CD4-positive, alpha-beta T cell treated with Interleukin-10 for 1 hour (primary cell): ENCODE results near the gene NT5C2.
"Not testable (repeated sequence)": the region's sequence is repeated elsewhere in the genome, so short reads cannot be mapped to it uniquely, and the experiment has no call there.

Experiments
- DNase-seq: peaks from one replicate; pipeline ENCODE4 v3.0.0-alpha.2; 2020

Gene NT5C2

GRCh38 chr10:103193107-103193819 is at the start of gene NT5C2:
Gene NT5C2 (minus strand): TSS chr10:103193272. CDS start chr10:103174958, 18,314 bp downstream.
- DNase-seq = peak; percentile 80

DNA sequence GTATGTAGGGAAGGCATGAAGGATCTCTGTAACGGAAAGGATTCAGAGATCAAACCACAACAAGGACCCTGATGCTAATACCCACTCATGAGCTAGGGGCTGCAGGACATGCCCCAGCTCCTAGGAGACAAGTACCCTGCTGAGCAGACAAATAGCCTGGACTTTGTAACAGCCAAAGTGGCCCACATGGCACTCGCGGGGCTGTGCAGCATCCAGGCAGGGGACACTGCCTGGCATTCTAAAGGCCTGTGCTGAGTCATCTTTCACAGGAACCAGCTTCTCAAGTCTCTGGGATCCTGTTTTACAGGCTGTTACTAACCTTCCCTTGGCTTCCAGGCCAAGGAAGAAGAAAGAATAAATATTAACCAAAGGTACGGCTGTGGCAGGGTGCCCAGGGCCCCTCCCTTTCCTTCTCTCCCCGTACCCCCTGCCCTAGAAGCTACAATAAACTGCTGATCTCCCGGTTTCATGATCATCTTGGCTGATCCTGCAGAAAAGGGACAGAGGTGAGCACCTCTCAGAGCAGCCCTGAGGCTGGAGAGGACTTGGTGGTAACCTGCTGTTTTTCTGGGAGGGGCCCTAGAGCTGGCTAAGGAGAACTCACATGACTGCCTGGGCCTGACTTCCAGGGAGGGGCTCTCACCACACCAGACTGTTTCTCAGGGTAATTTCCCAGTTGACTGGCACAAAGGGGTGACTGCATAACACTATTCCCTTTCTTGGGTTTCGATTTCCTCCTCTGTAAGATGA is 48.4 kb upstream of the NT5C2 start:
- DNase-seq = peak; percentile 7

DNA sequence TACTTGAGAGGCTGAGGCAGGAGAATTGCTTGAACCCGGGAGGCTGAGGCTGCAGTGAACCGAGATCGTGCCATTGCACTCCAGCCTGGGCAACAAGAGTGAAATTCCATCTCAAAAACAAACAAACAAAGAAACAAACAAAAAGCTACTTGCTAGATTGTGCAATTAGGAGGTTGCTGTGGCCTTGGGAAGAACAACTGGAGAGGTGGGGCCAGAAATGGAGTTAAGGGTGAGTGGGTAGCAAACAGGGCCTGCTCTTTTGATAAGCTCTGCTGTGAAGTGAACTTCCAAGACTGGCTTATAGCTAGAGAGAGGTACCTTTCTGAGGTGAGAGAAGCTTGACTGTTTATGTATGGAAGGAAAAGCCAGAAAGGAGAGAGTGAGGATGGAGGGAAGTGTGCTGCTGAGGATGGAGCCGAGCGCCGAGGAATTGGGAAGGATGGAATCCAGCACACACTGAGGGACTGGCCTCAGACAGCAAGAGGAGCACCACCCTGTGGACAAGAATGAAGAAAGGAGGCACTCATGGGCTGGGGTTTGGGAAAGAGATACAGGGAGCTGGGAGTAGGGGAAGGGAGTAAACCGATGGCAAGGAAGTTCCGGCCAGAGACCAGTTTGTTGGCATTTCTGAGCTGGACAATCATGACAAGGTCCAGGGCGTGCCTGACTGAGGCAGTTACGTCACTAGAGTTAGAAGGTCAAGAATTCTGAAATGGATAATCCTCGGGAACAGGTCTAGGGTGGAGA is 45.6 kb upstream of the NT5C2 start:
- no peak for DNase-seq

GRCh38 chr10:103235775-103236174 is 42.7 kb upstream of the NT5C2 start:
- DNase-seq = no peak

DNA sequence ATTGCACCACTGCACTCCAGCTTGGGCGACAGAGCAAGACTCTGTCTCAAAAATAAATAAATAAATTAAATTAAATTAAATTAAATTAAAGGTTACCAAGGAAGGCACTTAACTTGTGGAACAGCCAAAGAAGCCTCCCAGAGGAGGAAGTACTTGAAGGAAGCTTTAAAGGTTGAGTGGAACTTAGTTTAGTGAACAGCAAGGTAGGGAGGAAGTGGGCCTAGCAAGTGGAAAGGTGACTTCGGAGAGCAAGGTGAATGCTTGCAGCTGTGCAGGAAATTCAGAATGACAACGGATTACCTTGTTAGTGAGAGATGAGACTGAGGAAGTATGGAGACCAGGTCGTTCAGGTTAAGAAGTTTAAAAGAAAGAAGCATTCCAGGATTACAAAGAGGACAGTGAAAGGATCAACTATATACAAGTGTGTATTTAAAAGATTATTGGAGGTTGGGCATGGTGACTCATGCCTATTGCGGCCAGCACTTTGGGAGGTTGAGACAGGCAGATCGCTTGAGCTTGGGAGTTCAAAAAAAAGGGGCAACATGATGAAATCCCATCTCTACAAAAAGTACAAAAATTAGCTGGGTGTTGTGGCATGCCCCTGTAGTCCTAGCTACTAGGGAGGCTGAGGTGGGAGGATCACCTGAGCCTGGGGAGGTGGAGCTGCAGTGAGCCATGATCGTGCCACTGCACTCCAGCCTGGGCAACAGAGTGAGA is 39.9 kb upstream of the NT5C2 start:
- DNase-seq = no peak

DNA sequence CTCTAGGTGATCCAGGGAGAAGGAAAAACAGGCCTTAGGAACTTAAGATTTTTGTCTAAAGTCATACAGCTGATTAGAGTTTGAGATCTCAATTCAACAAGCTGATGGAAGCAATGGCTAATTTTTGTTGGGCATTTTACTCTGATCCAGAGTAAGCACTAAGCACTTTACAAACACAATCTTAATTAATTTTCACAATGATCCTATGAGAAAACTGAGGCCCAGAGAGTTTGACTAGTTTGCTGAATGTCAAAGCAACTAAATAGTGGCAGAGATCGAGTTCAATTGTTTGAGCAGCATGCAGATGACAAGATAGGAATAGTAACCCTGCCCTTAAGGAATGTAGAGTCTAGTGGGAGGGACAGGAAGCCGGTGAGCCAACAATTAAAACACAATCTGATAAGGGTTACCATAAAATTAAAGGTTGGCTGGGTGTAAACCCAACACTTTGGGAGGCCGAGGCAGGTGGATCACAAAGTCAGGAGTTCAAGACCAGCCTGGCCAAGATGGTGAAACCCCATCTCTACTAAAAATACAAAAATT is 39.1 kb upstream of the NT5C2 start:
- DNase-seq = no peak

GRCh38 chr10:103231047-103231551 is 38.0 kb upstream of the NT5C2 start:
- DNase-seq = no peak

GRCh38 chr10:103227416-103227815 is 34.3 kb upstream of the NT5C2 start:
- no peak for DNase-seq

DNA sequence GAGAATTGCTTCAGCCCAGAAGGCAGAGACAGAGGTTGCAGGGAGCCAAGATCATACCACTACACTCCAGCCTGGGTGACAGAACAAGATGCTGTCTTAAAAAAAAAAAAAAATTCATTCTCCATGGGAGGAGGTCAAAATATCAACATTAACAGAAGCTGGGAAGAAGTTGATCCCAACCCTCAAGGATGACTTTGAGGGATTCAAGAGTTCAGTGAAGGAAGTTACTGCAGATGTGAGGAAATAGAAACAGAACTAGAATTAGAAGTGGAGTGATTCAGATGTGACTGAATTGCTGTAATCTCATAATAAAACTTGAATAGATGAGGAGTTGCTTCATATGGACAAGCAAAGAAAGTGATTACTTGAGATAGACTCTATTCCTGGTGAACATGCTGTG is 32.9 kb upstream of the NT5C2 start:
- no peak for DNase-seq

DNA sequence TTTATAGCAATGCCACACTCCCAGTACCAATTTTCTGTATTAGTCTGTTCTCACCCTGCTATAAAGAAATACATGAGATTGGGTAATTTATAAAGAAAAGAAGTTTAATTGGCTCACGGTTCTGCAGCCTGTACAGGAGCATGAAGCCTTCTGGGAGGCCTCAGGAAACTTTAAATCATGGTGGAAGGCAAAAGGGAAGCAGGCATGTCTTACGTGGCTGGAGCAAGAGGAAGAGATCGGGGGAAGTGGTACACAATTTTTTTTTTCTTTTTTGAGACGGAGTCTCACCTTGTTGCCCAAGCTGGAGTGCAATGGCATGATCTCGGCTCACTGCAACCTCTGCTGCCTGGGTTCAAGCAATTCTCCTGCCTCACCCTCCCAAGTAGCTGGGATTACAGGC is 31.6 kb upstream of the NT5C2 start:
- not testable (repeated sequence) for DNase-seq

DNA sequence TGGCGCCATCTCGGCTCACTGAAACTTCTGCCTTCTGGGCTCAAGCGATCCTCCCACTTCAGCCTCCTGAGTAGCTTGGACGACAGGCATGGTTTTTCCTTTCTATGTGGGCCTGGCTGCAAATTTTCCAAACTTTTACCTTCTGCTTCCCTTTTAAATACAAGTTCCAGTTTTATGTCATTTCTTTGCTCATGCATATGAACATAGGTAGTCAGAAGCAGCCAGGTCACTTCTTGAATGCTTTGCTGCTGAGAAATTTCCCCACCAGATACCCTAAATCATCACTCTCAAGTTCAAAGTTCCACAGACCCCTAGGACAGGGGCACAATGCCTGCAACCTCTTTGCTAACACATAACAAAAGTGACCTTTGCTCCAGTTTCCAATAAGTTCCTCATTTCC is 31.1 kb upstream of the NT5C2 start:
- no peak for DNase-seq

DNA sequence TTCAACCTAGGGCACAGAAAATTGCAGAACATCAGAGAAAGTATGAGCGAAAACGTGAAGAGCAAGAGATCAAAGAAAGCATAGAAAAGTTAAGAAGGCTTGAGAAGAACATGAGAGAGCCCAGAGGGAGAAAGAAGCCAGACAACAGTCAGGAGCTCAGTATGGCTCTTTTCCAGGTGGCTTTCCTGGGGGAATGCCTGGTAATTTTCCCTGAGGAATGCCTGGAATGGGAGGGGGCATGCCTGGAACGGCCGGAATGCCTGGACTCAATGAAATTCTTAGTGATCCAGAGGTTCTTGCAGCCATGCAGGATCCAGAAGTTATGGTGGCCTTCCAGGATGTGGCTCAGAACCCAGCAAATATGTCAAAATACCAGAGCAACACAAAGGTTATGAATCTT is 23.3 kb upstream of the NT5C2 start:
- DNase-seq = not testable (repeated sequence)

DNA sequence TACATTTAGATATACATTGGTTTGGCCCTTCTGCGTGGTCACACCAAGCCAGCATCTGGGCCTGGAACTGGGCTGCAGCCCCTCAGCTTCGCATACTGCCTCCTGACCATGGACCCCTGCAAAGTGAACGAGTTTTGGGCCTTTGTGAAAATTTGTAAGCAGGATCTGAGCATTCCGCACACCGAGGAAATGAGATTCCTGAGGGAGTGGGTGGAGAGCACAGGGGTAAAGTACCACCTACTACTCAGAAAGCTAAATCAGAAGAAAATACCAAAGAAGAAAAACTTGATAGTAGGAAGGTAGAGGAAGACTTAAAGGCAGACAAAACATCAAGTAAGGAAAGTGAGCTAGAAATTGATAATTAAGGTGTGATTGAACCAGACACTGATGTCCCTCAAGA is 22.5 kb upstream of the NT5C2 start:
- no peak for DNase-seq

DNA sequence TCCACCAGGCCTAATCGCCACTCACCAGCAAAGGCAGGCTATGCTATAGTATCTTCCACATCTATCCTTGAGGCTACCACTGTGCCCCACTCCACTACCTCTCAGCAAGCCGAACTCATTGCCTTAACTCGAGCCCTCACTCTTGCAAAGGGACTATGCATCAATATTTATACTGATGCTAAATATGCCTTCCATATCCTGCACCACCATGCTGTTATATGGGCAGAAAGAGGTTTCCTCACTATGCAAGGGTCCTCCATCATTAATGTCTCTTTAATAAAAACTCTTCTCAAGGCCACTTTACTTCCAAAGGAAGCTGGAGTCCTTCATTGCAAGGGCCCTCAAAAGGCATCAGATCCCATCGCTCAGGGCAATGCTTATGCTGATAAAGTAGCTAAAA is 17.2 kb upstream of the NT5C2 start:
- not testable (repeated sequence) for DNase-seq

DNA sequence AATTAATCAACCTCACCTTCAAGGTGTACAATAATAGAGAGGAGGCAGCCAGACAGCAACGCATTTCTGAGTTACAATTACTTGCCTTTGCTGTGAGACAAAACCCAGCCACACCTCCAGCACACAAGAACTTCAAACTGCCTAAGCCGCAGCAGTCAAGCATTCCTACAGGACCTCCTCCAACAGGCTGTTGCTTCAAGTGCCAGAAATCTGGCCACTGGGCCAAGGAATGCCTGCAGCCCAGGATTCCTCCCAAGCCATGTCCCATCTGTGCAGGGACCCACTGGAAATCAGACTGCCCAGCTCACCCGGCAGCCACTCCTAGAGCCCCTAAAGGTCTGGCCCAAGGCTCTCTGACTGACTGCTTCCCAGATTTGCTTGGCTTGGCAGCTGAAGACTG is 14.6 kb upstream of the NT5C2 start:
- DNase-seq = not testable (repeated sequence)

GRCh38 chr10:103207141-103207540 is 14.1 kb upstream of the NT5C2 start:
- DNase-seq = no peak

- not testable (repeated sequence) for DNase-seq
Measured at GRCh38 chr10:103206715-103207114, 13.6 kb upstream of the NT5C2 start.

GRCh38 chr10:103205401-103205800 is 12.3 kb upstream of the NT5C2 start:
- DNase-seq = not testable (repeated sequence)

DNA sequence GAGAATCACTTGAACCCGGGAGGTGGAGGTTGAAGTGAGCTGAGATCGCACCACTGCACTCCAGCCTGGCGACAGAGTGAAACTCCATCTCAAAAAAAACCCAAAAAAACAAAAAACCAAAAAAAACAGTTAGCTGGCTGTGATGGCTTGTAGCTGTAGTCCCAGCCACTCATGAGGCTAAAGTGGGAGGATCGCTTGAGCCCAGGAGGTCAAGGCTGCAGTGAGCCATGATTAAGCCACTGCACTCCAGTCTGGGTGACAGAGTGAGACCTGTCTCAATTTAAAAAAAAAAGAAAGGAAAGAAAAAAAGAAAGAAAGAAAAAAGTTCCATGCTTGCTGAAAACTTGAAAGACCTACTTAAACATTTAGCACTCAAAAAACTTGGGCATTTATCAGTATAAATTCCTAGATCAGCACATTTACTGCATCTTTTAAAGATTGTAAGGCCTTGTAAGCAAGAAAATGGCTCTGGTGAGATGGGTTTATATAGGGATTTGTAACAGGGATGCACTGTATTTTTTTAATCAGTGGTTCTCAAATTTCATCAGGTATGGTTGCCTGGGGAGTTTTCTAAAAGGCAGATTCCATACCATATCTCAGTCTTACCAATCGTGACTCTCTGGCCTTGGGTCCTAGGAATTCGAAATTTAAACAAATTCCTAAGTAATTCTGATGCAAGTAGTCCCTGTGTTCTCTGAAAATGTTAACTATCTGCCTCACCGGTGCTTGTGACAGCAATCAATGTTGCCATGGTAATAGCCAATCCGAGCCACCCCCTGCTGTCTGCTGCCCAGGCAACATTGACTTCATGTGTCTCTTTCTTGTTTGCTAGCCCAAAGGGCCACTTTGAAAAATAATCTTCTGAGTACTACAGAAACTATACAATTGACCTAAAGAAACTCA is 11.5 kb upstream of the NT5C2 start:
- DNase-seq = no peak

DNA sequence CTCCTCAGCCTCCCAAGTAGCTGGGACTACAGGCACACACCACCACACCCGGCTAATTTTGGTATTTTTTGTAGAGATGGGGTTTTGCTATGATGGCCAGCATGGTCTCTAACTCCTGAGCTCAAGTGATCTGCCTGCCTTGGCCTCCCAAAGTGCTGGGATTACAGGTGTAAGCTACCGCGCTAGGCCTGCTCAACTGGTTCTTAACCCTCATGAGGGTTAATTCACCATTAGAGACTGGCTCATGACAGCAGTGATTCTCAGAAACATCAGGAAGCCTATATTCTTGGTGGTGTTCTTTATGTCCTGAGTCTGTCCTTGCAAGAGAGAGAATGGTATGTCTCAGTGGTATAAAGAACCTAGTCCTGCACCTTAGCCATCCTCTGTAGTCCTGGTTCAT is 10.4 kb upstream of the NT5C2 start:
- DNase-seq = no peak

DNA sequence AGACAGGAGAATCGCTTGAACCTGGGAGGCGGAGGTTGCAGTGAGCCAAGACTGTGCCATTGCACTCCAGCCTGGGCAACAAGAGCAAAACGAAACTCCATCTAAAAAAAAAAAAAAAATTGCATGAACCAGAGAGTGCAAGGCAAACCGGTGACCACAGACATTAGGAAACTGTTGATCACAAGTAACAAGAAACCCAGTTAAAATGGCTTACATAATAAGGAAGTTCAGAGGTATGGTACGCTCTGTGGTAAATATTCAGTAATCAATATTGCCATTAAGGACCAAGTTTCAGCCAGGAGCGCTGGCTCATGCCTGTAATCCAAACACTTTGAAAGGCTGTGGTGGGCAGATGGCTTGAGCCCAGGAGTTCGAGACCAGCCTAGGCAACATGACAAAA is 9.2 kb upstream of the NT5C2 start:
- no peak for DNase-seq
